NCI-H1105 treated with DMSO at 0.1 percent for 48 hours (cell line): Measurements from ENCODE around the gene CCDC7.
"Not testable (repeated sequence)": the region's sequence is repeated elsewhere in the genome, so short reads cannot be mapped to it uniquely, and the experiment has no call there.

Experiments
- DNase-seq: peaks from one replicate; lab custom pipeline; 2025; lab: John Stamatoyannopoulos, UW

The CCDC7 gene

GRCh38 chr10:32454148-32454547 lies 8.2 kb downstream of the CCDC7 start:
- no peak for DNase-seq

DNA sequence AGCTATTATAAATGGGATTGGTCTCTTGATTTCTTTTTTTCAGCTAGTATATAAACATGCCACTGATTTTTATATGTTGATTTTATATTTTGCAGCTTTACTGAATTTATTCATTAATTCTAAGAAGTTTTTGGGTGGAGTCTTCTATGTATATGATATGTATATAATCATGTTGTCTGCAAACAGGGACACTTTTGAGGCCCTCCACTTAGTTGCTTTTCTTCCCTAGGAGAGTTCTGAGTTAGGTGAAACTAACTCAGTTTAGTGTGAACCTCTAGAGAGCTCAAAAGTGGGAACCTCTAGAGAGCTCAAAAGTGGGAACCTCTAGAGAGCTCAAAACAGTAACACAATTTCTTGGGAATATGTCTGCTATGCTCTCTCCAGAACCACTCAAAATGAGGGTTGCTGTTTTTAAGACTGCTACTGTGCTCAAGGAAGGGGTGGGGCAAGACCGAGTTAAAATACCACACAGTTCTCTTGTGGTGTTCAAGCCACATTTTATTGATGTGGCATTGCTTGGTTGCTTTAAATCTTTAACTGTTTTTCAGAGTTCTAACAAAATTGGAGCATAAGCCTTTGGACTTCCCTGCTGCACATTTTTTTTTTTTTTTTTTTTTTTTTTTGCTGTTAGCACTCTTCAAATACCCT lies 13.2 kb downstream of the CCDC7 start:
- DNase-seq, result no peak

GRCh38 chr10:32461203-32461602 lies 15.3 kb downstream of the CCDC7 start:
- DNase-seq, result no peak

- no peak for DNase-seq
Observed at GRCh38 chr10:32471232-32471631, 25.3 kb downstream of the CCDC7 start.

DNA sequence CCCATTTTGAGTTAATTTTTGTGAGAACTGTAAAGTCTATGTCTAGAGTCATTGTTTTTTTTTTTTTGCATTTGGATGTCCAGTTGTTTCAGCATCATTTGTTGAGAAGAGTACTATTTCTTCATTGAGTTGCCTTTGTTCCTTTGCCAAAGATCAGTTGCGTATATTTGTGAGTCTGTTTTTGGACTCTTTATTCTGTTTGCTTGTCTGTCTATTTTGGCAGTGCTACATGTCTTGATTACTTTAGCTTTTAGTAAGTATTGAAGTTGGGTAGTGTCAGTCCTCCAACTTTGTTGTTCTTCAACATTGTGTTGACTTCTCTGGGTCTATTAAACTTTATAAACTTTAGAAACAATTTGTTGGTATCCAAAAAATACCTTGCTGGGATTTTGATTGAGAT lies 31.6 kb downstream of the CCDC7 start:
- DNase-seq, result no peak

DNA sequence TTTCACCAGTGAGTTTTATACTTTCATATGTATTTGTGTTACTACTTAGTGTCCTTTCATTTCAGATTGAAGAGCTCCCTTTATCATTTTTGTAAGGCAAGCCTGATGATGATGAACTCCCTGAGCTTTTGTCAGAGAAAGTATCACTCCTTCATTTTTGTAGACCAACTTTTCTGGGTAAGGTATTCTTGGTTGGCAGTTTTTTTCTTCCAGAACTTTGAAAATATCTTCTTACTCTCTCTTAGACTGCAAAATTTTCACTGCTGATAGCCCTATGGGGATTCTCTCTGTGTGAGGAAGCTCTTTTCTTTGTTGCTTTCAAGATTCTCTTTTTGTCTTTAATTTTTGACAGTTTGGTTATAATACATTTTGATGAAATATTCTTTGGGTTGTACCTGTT lies 35.7 kb downstream of the CCDC7 start:
- DNase-seq, result no peak

- not testable (repeated sequence) for DNase-seq
Observed at GRCh38 chr10:32483019-32483502, 37.1 kb downstream of the CCDC7 start.

DNA sequence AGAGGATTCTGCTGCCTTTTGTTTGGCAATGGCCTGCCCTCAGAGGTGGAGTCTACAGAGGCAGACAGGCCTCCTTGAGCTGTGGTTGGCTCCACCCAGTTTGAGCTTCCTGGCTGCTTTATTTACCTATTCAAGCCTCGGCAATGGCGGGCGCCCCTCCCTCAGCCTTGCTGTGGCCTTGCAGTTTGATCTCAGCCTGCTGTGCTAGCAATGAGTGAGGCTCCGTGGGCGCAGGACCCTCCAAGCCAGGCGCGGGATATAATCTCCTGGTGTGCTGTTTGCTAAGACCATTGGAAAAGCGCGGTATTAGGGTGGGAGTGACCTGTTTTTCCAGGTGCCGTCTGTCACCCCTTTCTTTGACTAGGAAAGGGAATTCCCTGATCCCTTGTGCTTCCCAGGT lies 42.1 kb downstream of the CCDC7 start:
- DNase-seq, result not testable (repeated sequence)

DNA sequence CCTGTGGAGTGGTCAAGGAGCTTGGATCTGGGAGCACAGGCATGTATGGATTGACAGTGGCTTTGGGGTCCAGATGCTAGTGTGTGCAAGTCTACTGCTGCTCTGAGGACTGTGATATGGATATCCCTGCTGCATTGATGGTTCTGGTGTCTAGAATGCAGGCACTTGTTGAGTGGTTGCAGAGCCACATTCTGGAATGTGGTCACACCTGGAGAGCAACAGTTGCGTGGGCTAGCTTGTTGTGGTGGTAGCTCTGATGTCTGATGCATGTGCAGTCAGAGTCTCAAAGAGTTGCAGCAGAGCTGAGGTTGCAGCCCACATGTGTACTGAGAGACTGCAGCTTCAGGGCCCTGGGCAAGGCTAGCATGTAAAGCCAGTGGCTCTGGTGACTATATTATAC lies 43.2 kb downstream of the CCDC7 start:
- no peak for DNase-seq

DNA sequence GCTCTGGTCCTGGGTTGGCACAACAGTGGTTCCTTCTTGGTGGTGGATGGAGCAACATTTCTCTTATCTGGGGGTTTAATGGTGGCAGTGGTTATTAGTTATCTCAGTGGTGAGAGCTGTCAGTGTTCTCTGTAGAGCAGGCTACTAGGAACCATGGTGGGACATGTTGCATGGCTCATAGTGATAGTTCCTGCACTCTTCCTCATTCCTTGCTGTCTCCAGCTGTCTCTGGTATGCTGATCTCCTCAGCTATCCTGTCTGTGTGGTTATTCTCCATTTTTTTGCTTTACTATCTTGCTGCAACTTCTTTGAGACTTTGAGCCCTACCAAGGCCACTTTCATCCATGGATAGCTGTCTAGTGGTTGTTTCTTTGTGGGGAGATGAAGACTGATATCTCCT lies 44.0 kb downstream of the CCDC7 start:
- no peak for DNase-seq

GRCh38 chr10:32494562-32494961 lies 48.6 kb downstream of the CCDC7 start:
- DNase-seq, result not testable (repeated sequence)

DNA sequence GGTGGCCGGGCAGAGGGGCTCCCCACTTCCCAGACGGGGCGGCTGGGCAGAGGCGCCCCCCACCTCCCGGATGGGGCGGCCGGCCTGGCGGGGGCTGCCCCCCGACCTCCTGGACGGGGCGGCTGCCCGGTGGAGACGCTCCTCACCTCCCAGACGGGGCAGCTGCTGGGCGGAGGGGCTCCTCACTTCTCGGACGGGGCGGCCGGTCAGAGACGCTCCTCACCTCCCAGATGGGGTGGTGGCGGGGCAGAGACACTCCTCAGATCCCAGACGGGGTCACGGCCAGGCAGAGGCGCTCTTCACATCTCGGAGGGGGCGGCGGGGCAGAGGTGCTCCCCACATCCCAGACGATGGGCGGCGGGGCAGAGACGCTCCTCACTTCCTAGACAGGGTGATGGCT lies 54.2 kb downstream of the CCDC7 start:
- not testable (repeated sequence) for DNase-seq

DNA sequence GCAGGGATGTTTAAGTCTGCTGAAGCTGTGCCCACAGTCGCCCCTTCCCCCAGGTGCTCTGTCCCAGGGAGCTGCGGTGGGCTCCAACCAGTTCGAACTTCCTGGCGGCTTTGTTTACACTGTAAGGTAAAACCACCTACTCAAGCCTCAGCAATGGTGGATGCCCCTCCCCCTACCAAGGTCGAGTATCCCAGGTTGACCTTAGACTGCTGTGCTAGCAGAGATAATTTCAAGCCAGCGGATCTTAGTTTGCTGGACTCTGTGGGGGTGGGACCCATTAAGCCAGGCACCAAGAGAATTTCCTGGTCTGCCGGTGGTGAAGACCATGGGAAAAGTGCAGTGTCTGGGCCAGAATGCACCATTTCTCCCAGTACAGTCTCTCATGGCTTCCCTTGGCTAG lies 56.0 kb downstream of the CCDC7 start:
- no peak for DNase-seq

DNA sequence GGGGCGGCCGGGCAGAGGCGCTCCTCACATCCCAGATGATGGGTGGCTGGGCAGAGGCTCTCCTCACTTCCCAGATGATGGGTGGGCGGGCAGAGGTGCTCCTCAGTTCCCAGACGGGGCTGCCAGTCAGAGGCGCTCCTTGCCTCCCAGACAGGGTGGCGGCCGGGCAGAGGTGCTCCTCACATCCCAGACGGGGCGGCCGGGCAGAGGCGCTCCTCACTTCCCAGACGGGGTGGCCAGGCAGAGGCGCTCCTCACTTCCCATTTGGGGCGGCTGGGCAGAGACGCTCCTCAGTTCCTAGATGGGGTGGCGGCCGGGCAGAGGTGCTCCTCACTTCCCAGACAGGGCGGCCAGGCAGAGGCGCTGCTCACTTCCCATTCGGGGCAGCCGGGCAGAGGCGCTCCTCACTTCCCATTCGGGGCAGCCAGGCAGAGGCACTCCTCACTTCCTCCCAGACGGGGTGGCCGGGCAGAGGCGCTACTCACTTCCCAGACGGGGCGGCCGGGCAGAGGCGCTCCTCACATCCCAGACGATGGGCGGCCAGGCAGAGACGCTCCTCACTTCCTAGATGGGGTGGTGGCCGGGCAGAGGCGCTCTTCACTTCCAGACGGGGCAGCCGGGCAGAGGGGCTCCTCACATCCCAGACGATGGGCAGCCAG lies 60.0 kb downstream of the CCDC7 start:
- DNase-seq, result not testable (repeated sequence)

GRCh38 chr10:32511599-32511998 lies 65.7 kb downstream of the CCDC7 start:
- no peak for DNase-seq

GRCh38 chr10:32516567-32517495 lies 70.9 kb downstream of the CCDC7 start:
- DNase-seq, result no peak

DNA sequence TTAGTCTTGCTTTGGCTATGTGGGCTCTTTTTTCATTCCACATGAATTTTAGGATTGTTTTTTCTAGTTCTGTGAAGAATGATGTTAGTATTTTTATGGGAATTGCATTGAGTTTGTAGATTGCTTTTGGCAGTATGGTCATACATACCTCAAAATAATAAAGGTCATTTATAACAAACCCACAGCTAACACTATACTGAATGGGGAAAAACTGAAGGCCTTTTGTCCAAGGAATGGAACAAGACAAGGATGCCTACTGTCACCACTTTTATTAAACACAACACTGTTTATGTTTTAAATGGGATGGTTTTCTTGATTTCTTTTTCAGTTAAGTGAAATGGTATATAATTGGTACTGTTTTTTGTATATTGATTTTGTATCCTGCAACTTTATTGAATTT lies 84.3 kb downstream of the CCDC7 start:
- no peak for DNase-seq

- DNase-seq, result no peak
Observed at GRCh38 chr10:32538256-32538655, 92.3 kb downstream of the CCDC7 start.

DNA sequence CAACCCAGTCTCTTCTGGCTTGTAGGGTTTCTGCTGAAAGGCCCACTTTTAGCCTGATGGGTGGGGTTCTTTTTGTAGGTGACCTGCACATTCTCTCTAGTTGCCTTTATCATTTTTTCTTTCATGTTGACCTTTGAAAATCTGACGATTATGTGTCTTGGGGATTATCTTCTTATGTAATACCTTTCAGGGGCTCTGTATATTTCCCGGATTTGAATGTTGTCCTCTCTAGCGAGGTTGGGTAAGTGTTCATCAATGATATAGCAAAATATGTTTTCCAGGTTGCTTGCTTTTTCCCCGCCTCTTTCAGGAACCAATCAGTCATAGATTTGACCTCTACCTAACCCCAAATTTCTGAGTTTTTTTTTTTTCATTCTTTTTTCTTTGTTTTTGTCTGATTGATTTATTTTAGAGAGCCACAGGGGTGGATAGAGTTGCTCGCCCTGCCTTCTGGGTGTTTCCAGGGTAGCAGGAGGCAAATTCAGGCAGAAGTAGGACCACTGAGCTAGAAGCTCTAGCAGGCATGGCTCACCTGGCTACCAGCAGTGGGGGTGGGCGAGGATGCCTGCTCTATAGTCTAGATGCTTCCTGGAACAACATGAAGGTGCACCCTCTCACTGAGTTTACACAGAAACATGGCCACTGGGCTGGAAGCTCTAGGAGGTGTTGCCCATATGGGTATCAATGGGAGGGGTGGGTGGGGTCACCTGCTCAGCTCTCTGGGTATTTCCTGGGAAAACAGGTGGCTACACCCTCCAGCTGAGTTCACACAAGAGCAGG lies 94.9 kb downstream of the CCDC7 start:
- DNase-seq, result no peak

DNA sequence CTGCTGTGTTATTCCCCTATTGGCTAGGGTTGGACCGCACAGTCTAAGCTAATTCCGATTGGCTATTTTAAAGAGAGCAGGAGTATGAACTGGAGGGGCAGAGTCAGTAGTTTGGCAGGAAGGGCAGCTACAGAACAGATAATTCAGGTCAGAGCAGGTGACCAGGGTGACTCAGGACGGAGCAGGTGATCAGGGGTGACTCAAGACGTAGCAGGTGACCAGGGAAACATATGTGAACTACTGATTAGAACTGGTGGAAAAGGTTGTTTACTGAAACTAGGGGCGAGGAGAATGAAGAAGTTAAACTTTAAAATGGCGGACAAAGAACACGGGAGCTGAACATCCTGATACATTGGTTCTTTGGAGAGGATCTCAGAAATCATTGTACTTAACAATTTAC lies 102.3 kb downstream of the CCDC7 start:
- no peak for DNase-seq

DNA sequence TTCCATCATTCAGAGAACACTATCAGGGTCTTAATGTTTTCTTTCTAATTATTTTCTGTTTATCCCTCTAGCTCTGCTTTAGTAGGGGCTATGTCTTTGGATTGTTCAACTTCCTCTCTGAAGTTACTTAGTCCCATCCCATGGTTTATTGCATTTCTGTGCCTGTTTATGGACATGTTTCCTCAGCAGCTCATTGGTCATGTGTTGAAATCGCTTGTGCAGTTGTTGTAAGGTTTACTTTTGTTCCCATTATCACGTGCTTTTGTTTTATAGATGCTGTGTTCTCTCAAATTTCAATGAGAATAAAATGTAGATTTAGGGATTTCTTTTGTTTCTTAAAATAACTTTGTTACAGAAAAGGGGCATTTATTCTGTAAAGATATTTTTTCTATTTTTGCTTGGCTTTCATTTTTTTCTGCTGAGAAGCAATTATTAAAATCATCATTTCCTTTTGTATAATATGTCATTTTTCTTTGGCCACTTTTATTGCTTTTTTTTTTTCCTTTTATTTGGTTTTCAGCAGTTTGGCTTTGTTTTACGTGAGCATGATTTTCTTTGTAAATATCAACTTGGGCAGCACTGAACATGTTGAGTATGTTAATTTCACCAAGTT lies 110.9 kb downstream of the CCDC7 start:
- DNase-seq, result no peak
